Measurements from ENCODE around the gene COL10A1.

- TF ChIP-seq POLR2A (IDR thresholded peaks at IDR 0.05; ENCODE audit: low read length) (no peak), GATA1 (IDR thresholded peaks at IDR 0.05; ENCODE audit: low read depth, low read length) (no peak)
These were observed 47.0 kb downstream of the COL10A1 start for GRCh38 chr6:116078945-116079344.
